SHP77 treated with DMSO at 0.1 percent for 48 hours (cell line): ENCODE results near the gene CCDC91.

Source experiments
- DNase-seq: peaks from one replicate; lab custom pipeline; 2025; lab: John Stamatoyannopoulos, UW

Gene CCDC91

GRCh38 chr12:28582672-28583376, 392.6 kb downstream of the CCDC91 start:
- no peak for DNase-seq

- no peak for DNase-seq
Observed at GRCh38 chr12:28583701-28584261, 393.5 kb downstream of the CCDC91 start.

GRCh38 chr12:28585146-28585545, 394.9 kb downstream of the CCDC91 start:
- DNase-seq, result no peak

- no peak for DNase-seq
Observed at GRCh38 chr12:28586481-28586880, 396.2 kb downstream of the CCDC91 start.

- no peak for DNase-seq
Observed at GRCh38 chr12:28591831-28592230, 401.6 kb downstream of the CCDC91 start.
